Central memory CD8-positive, alpha-beta T cell (primary cell): Measurements from ENCODE around the gene CNP.
A peak's percentile ranks its signal among the peaks of the same experiment; 100 is the strongest.

Source experiments
- ATAC-seq: fragments of 150-1000 bp; cut with Tn5 transposase; replicated peaks from 2 replicates; pipeline ENCODE4 v1.10.0; 2022; ENCODE audit warnings: mild to moderate bottlenecking, moderate FRiP score, moderate number of reproducible peaks; ENCODE audit not compliant: poor library complexity, severe bottlenecking; ENCODE audit errors: extremely low read depth
- DNase-seq, 2 donors: peaks; one replicate each; pipeline ENCODE4 v3.0.0; 2021; ENCODE audit warnings: low spot score in 2 of 2
- H3K27ac Mint-ChIP-seq: one replicate; pipeline ENCODE4 v1.8.0; 2022; ENCODE audit warnings: low read depth, mild to moderate bottlenecking, moderate library complexity, mixed read lengths
- H3K27me3 Mint-ChIP-seq: one replicate; pipeline ENCODE4 v1.8.0; 2022; ENCODE audit warnings: mixed read lengths
- H3K36me3 Mint-ChIP-seq: one replicate; pipeline ENCODE4 v1.8.0; 2022; ENCODE audit warnings: mild to moderate bottlenecking, moderate library complexity, mixed read lengths; ENCODE audit not compliant: insufficient read depth
- H3K4me1 Mint-ChIP-seq: one replicate; pipeline ENCODE4 v1.8.0; 2022; ENCODE audit warnings: mixed read lengths
- H3K4me3 Mint-ChIP-seq: one replicate; pipeline ENCODE4 v1.8.0; 2022; ENCODE audit warnings: mild to moderate bottlenecking, moderate library complexity, mixed read lengths
- H3K9me3 Mint-ChIP-seq: one replicate; pipeline ENCODE4 v1.8.0; 2022; ENCODE audit warnings: mixed read lengths

CNP gene

GRCh38 chr17:41970901-41971331 is 4.3 kb downstream of the CNP start:
- Mint-ChIP-seq H3K36me3 (peaks cover 28% of the 10 kb centered on the region), H3K4me3 (no peak overlapping the region), H3K27ac (no peak overlapping the region), H3K4me1 (peaks cover 15% of the 10 kb centered on the region), H3K9me3 (no peaks in the 10 kb centered on the region), H3K27me3 (no peaks in the 10 kb centered on the region)
- no peak for DNase-seq
- no peak for ATAC-seq

GRCh38 chr17:41971721-41972523 is 5.3 kb downstream of the CNP start:
- no peaks in the 10 kb centered on the region for H3K9me3 Mint-ChIP-seq
- ATAC-seq (no peak), DNase-seq (no peak)
- no peak overlapping the region for H3K27ac Mint-ChIP-seq
- peaks cover 22% of the 10 kb centered on the region for H3K4me1 Mint-ChIP-seq
- no peaks in the 10 kb centered on the region for H3K27me3 Mint-ChIP-seq
- peaks cover 33% of the 10 kb centered on the region for H3K36me3 Mint-ChIP-seq
- no peak overlapping the region for H3K4me3 Mint-ChIP-seq

GRCh38 chr17:41972571-41973407 is 6.2 kb downstream of the CNP start:
- DNase-seq (no peak), ATAC-seq (no peak)
- Mint-ChIP-seq H3K27ac (peak overlapping the region; percentile 67), H3K4me3 (no peak overlapping the region), H3K36me3 (peaks cover 36% of the 10 kb centered on the region), H3K9me3 (no peaks in the 10 kb centered on the region), H3K4me1 (peaks cover 26% of the 10 kb centered on the region), H3K27me3 (no peaks in the 10 kb centered on the region)

GRCh38 chr17:41973408-41973811 is 6.8 kb downstream of the CNP start:
- no peak for DNase-seq
- H3K4me1 Mint-ChIP-seq: peaks cover 21% of the 10 kb centered on the region
- no peaks in the 10 kb centered on the region for H3K9me3 Mint-ChIP-seq
- H3K27me3 Mint-ChIP-seq: no peaks in the 10 kb centered on the region
- ATAC-seq: no peak
- H3K4me3 Mint-ChIP-seq: no peak overlapping the region
- H3K27ac Mint-ChIP-seq: peak overlapping the region; percentile 67
- H3K36me3 Mint-ChIP-seq: peaks cover 39% of the 10 kb centered on the region

GRCh38 chr17:41974031-41974430 is 7.4 kb downstream of the CNP start:
- Mint-ChIP-seq H3K4me1 (peaks cover 21% of the 10 kb centered on the region), H3K36me3 (peaks cover 39% of the 10 kb centered on the region), H3K27me3 (no peaks in the 10 kb centered on the region), H3K4me3 (no peak overlapping the region), H3K27ac (no peak overlapping the region), H3K9me3 (no peaks in the 10 kb centered on the region)
- ATAC-seq (no peak), DNase-seq (no peak)

- ATAC-seq (no peak), DNase-seq (no peak)
- peaks cover 43% of the 10 kb centered on the region for H3K36me3 Mint-ChIP-seq
- no peak overlapping the region for H3K4me3 Mint-ChIP-seq
- no peak overlapping the region for H3K27ac Mint-ChIP-seq
- H3K4me1 Mint-ChIP-seq: peaks cover 21% of the 10 kb centered on the region
- H3K9me3 Mint-ChIP-seq: no peaks in the 10 kb centered on the region
- H3K27me3 Mint-ChIP-seq: no peaks in the 10 kb centered on the region
These were observed 8.1 kb downstream of the CNP start for GRCh38 chr17:41974658-41975057.

GRCh38 chr17:41975099-41976083 is 8.8 kb downstream of the CNP start:
- ATAC-seq (no peak), DNase-seq (no peak)
- no peak overlapping the region for H3K4me3 Mint-ChIP-seq
- H3K27me3 Mint-ChIP-seq: no peaks in the 10 kb centered on the region
- peaks cover 21% of the 10 kb centered on the region for H3K4me1 Mint-ChIP-seq
- H3K9me3 Mint-ChIP-seq: no peaks in the 10 kb centered on the region
- peaks cover 50% of the 10 kb centered on the region for H3K36me3 Mint-ChIP-seq
- H3K27ac Mint-ChIP-seq: no peak overlapping the region

- H3K27ac Mint-ChIP-seq: peak overlapping the region; percentile 35
- peaks cover 21% of the 10 kb centered on the region for H3K4me1 Mint-ChIP-seq
- no peaks in the 10 kb centered on the region for H3K27me3 Mint-ChIP-seq
- ATAC-seq: no peak
- H3K9me3 Mint-ChIP-seq: no peaks in the 10 kb centered on the region
- no peak overlapping the region for H3K4me3 Mint-ChIP-seq
- H3K36me3 Mint-ChIP-seq: peaks cover 55% of the 10 kb centered on the region
- no peak for DNase-seq
These were observed 9.7 kb downstream of the CNP start for GRCh38 chr17:41976142-41976768.

GRCh38 chr17:41977991-41978390 is 11.4 kb downstream of the CNP start:
- H3K9me3 Mint-ChIP-seq: no peaks in the 10 kb centered on the region
- H3K4me3 Mint-ChIP-seq: no peak overlapping the region
- peaks cover 14% of the 10 kb centered on the region for H3K4me1 Mint-ChIP-seq
- H3K27me3 Mint-ChIP-seq: no peaks in the 10 kb centered on the region
- H3K36me3 Mint-ChIP-seq: peaks cover 69% of the 10 kb centered on the region
- ATAC-seq (no peak), DNase-seq (no peak)
- H3K27ac Mint-ChIP-seq: no peak overlapping the region

- Mint-ChIP-seq H3K4me1 (peaks cover 9% of the 10 kb centered on the region), H3K36me3 (peaks cover 81% of the 10 kb centered on the region), H3K9me3 (no peaks in the 10 kb centered on the region), H3K4me3 (no peak overlapping the region), H3K27ac (no peak overlapping the region), H3K27me3 (no peaks in the 10 kb centered on the region)
- DNase-seq: no peak
- no peak for ATAC-seq
These were observed 15.6 kb downstream of the CNP start for GRCh38 chr17:41982026-41982760.

- no peak for DNase-seq
- Mint-ChIP-seq H3K4me3 (no peak overlapping the region), H3K27ac (no peak overlapping the region), H3K27me3 (no peaks in the 10 kb centered on the region), H3K36me3 (peaks cover 77% of the 10 kb centered on the region), H3K4me1 (peaks cover 5% of the 10 kb centered on the region), H3K9me3 (no peaks in the 10 kb centered on the region)
- no peak for ATAC-seq
These were observed 17.9 kb downstream of the CNP start for GRCh38 chr17:41984454-41984853.
